EL (cell line): Measurements from ENCODE around the gene MX2.

Source experiments
- DNase-seq: peaks from one replicate; pipeline ENCODE4 v3.0.0-alpha.2; 2016

Gene MX2

GRCh38 chr21:41442481-41443186 is 80.8 kb downstream of the MX2 start:
- DNase-seq = no peak

GRCh38 chr21:41443562-41443961 is 81.7 kb downstream of the MX2 start:
- no peak for DNase-seq

GRCh38 chr21:41444703-41445464 is 83.1 kb downstream of the MX2 start:
- DNase-seq = no peak

- no peak for DNase-seq
Measured at GRCh38 chr21:41445465-41445862, 83.6 kb downstream of the MX2 start.

- DNase-seq = peak; percentile 73
Measured at GRCh38 chr21:41446586-41446985, 84.8 kb downstream of the MX2 start.

GRCh38 chr21:41447356-41447755 is 85.5 kb downstream of the MX2 start:
- DNase-seq = no peak

- DNase-seq = no peak
Measured at GRCh38 chr21:41449613-41450012, 87.8 kb downstream of the MX2 start.

- no peak for DNase-seq
Measured at GRCh38 chr21:41451753-41452676, 90.2 kb downstream of the MX2 start.

GRCh38 chr21:41453198-41453597 is 91.4 kb downstream of the MX2 start:
- DNase-seq = no peak

- no peak for DNase-seq
Measured at GRCh38 chr21:41453761-41454160, 91.9 kb downstream of the MX2 start.

- DNase-seq = peak; percentile 38
Measured at GRCh38 chr21:41458121-41458520, 96.3 kb downstream of the MX2 start.

GRCh38 chr21:41458559-41458958 is 96.7 kb downstream of the MX2 start:
- DNase-seq = no peak
